Astrocyte of the spinal cord (primary cell): ENCODE measurements around the gene COG5.

Experiments used
- DNase-seq: peaks from one replicate; pipeline ENCODE4 v3.0.0; 2011; ENCODE audit warnings: low read depth, low spot score
- H3K4me3 ChIP-seq: 2 replicates; pipeline ENCODE4 v1.5.1; 2011; ENCODE audit warnings: low read depth, mild to moderate bottlenecking, low read length, moderate library complexity
- in situ Hi-C: cut with HindIII; loops from 2 replicates; pipeline ENCODE4 v1.10.0; 2017; ENCODE audit warnings: low sequenced_read_pairs
- TF ChIP-seq, protein P1 (sequence below): IDR thresholded peaks from 2 replicates; pipeline ENCODE4 v1.5.1; 2012; ENCODE audit warnings: low read depth, mild to moderate bottlenecking, low read length, inconsistent platforms

The COG5 gene

DNA sequence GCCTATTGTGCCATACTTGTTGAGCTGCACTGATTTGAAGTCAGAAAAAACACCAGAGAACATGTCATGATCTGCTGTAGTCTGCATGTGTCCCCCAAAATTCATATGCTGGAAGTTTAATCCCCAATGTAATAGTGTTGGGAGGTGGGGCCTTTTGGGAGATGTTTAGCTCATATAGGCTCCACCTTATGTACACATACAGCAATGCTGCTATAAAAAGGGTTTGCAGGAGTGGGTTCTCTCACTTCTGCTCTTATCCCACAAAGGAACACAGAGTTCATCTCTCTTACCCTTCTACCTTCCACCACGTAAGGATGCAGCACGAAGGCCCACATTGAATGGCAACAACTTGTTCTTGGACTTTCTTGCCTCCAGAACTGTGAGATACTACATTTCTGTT is 70.8 kb downstream of the COG5 start:
- H3K4me3 ChIP-seq = no peak overlapping the region
- TF ChIP-seq, protein P1, sequence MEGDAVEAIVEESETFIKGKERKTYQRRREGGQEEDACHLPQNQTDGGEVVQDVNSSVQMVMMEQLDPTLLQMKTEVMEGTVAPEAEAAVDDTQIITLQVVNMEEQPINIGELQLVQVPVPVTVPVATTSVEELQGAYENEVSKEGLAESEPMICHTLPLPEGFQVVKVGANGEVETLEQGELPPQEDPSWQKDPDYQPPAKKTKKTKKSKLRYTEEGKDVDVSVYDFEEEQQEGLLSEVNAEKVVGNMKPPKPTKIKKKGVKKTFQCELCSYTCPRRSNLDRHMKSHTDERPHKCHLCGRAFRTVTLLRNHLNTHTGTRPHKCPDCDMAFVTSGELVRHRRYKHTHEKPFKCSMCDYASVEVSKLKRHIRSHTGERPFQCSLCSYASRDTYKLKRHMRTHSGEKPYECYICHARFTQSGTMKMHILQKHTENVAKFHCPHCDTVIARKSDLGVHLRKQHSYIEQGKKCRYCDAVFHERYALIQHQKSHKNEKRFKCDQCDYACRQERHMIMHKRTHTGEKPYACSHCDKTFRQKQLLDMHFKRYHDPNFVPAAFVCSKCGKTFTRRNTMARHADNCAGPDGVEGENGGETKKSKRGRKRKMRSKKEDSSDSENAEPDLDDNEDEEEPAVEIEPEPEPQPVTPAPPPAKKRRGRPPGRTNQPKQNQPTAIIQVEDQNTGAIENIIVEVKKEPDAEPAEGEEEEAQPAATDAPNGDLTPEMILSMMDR = no peak
- DNase-seq = no peak
- in situ Hi-C loops = no loop called here

DNA sequence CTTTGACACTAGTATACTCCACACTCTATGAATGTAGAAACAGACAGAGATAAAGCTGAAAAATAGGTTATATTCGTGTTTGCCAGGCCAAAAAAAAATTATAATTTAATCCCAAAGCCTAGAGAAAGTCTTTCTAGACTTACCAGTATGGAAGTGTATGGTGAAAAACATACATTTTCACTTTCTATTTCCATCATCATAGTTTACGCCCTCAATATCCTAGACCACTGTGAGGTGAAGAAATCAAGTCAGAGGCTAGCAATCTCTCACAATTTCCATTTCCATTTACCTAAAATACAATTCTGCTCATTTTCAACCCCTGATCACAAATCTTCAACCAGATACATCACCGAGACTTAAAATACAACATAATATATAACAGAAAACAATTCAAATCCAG is 77.7 kb downstream of the COG5 start:
- H3K4me3 ChIP-seq = no peak overlapping the region
- no peak for DNase-seq
- in situ Hi-C loops = no loop called here
- TF ChIP-seq, protein P1 = no peak

DNA sequence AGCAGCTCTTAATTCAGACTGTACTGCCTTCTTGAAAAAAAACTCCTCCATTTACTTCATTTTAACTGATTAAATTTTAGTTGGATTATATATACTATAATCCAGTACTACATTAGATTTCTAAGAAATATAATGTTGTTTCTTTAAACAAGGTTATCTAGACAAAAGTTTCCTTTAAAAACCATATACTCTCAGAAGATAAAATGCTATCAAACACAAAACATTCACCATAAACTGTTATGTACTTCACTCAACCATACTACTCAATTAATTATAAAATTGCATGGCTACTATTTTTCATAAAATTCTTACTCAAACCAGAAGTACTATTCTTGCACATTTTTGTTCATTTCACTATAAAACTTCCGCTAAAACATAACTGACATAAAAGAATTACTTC is 81.1 kb downstream of the COG5 start:
- in situ Hi-C loops = no loop called here

DNA sequence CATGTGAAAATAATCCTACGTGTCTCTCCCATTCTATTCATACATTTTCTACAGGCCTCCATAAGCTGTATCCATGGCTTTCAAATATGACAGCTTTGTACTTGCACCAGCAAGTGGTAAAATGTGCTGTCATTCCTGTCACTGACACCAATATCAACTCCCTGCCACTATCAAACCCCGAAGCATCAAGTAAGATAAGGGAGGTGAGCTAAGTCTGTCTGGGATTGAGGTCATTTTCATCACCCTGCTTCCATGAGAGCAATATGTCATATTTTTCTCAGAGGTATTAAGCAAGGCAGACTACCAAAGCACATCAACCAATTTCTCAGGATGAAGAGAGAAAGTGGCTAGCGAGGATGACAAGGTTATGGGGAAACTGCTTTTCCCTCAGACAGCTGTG is 82.8 kb downstream of the COG5 start:
- TF ChIP-seq, protein P1 = no peak
- no peak for DNase-seq
- in situ Hi-C loops = no loop called here
- H3K4me3 ChIP-seq = no peak overlapping the region

More for the DNA sequence above, 81.1 kb downstream of the COG5 start:
- DNase-seq = no peak
- TF ChIP-seq, protein P1 = no peak
- H3K4me3 ChIP-seq = no peak overlapping the region

DNA sequence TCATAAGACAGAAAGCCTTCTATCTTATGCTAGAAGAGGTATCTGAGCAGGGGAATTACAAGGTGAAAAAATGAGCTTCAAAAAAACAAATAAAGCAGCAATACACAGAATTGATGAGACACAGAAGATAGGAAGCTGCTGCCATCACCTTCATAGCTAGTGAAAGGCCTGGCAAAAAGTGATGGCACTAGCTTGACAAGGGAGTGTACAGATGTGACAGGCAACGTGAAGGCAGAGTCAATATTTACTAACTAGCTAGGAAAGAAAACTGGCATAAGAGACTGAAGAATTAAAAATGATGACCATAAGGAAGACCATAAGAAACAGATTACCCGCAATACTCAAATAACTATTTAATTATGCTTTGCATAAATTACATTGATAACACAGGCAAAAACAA is 84.4 kb downstream of the COG5 start:
- no peak overlapping the region for H3K4me3 ChIP-seq
- TF ChIP-seq, protein P1 = no peak
- no peak for DNase-seq
- in situ Hi-C loops = no loop called here

DNA sequence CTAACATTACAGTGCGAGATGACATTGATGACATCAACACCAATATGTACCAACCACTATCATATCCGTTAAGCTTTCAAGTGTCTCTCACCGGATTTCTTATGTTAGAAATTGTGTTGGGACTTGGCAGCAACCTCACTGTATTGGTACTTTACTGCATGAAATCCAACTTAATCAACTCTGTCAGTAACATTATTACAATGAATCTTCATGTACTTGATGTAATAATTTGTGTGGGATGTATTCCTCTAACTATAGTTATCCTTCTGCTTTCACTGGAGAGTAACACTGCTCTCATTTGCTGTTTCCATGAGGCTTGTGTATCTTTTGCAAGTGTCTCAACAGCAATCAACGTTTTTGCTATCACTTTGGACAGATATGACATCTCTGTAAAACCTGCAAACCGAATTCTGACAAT is 89.6 kb downstream of the COG5 start:
- DNase-seq = no peak
- no peak overlapping the region for H3K4me3 ChIP-seq
- in situ Hi-C loops = no loop called here
- TF ChIP-seq, protein P1 = no peak

DNA sequence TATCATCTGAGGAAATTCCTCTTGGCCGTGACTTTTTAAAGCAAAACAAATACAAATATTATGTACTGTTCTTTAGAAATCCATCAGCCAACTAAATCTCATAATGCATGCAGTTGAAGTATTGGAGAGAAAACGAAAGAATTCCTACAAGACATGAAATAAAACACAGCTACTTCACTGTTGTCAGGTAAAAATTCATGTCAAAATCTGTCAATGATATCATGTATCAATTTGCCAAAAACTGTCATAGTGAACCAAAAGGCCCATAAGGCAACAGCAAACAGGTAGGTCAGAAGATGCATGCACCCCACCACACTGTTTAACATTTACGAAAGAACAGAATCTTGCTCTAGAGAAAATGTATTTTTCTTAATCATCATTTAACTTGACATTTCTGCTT is 91.6 kb downstream of the COG5 start:
- TF ChIP-seq, protein P1 = no peak
- H3K4me3 ChIP-seq = no peak overlapping the region
- in situ Hi-C loops = no loop called here
- DNase-seq = no peak
